Epithelial cell of prostate (primary cell): ENCODE results near the gene SPRN.
"Not testable (repeated sequence)": the region's sequence is repeated elsewhere in the genome, so short reads cannot be mapped to it uniquely, and the experiment has no call there.

ENCODE experiments used
- DNase-seq: peaks from one replicate; pipeline ENCODE4 v3.0.0-alpha.2; 2011; ENCODE audit warnings: low read depth, low spot score
- H3K27ac ChIP-seq: fragments of 450-650 bp; 2 replicates; pipeline ENCODE4 v1.5.1; 2017; ENCODE audit warnings: mild to moderate bottlenecking

SPRN gene, protein sequence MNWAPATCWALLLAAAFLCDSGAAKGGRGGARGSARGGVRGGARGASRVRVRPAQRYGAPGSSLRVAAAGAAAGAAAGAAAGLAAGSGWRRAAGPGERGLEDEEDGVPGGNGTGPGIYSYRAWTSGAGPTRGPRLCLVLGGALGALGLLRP

DNA sequence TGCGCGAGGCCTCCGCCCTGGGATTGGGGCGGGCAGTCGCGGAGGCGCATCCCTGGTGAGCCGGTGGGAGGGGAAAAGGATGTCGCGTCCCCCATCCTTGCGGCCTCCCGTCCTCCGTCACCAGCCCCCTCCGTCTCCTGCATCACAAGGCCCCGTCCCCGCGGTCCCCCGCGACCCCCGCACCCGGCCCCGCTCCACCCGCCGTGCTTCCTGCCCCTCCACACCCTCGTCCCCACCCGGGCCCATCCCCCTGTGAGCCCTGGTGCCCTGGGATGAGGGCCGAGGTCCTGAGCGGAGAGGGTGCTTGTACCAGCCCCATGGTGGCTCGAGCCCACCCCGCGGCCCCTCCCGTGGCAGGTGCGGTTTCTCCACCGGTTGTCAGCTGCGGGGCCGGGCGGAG, at the start of gene SPRN:
Gene SPRN (minus strand): TSS at position 25 of the 400 bp plus-strand sequence. CDS start 944 bp downstream, outside the sequence.
- not testable (repeated sequence) for DNase-seq, H3K27ac ChIP-seq

DNA sequence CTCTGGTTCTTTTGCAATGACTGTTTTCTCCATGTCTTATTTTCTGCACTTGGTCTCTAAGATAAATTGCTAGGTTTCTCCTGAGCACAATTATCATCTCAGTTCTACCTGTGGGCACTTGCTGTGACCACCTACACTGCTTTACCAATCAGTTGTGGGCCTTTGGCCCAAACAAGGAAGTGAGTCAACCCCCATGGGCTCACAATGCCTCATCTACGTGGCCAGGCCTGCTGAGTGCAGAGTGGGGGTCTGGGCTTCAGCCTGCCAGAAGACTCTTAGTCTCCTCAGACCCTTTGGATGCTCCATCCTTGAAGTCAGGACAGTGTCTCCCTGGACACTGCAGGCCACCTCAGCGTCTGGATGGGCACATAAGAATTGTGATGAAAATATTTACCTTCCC, 49.6 kb upstream of the SPRN start:
- no peak for DNase-seq
- H3K27ac ChIP-seq = no peak overlapping the region

DNA sequence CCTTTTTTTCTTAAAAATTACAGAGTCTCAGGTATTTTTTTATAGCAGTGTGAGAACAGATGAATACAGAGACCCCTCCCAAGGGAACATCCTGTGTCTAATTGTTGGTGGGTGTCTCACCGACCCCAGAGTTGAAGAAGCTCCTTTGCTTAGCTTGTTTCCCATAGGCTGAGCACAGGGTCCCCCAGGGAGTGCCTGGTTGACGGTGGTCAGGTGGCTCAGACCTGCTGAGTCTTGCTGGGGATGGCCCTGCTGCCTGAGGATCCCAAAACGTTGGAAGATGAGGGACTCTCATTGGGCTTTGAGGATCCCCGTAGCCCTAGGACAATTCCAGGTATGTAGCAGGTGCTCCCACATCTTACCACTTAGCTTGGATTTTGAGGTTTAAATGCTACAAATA, 48.8 kb upstream of the SPRN start:
- DNase-seq = no peak
- H3K27ac ChIP-seq = no peak overlapping the region

DNA sequence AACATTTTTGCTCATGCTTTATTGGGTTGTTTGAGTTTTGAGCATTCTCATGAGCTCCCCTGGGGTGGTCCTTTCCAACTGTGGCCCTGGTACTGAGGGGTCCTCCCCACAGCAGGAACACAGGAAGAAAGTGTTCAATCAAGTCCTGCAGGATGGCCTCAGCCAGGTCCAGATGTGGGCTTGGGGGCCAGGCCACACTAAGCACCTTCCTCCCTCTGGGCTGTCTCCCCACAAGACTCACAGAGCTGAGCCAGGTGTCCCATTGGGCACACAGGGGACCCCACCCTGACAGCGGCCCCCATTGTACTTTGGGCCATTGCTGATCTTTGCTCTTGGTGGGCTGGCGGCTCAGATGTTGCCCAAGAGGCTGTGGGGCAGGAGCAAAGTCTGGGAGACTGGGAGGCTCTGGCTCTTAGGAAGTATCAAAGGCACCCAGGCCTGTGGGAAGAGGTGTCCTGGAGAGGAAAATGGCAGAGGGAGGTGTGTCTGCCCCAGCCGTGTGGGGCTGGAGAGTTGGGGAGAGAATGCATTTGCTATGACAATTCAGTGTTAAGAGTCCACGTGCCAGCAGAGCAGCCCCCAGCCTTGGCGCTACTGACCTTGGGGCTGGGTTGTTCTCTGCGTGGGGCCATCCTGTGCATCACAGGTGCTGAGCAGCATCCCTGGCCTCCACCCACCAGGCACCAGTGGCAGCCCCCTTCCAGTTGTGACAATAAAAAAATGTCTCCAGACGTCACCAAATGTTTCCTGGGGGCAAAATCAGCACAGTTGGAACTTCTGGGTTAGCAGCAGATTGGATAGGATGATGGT, 47.1 kb upstream of the SPRN start:
- no peak for DNase-seq
- no peak overlapping the region for H3K27ac ChIP-seq

DNA sequence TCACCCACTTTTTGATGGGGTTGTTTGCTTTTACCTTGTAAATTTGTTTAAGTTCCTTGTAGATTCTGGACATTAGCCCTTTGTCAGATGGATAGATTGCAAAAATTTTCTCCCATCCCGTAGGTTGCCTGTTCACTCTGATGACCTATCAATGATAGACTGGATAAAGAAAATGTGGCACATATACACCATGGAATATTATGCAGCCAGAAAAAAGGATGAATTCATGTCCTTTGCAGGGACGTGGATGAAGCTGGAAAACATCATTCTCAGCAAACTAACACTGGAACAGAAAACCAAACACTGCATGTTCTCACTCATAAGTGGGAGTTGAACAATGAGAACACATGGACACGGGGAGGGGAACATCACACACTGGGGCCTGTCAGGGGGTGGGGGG, 44.8 kb upstream of the SPRN start:
- DNase-seq, H3K27ac ChIP-seq: not testable (repeated sequence)

DNA sequence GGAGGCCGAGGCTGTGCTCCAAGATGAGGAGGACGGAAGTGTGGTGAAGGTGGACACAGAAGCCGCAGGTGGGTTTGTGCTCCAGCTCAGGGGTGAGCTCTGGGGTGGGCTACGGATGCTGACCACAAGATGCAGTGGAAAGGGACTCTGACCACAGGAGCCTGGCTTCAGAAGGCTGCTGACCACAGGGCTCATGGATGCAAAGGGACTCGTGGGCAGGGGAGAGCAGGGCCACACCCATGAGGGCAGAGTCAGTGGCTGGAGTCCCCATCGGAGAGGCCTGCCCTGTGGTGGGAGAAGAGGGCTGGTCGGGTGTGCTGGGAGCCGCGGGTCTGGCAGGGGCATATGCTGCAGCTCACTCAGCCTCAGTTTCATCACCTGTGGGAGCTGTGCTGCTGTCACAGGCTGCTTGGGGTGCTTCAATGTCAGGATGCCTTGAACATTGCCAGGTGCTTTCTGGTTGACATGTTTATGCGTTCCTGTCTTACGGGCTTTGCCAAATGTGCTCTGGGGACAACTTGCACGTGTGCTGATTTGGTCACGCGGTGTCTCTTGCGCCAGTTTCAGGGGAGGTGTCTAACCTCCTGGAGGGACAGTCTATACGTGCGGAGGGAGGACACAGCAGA, 43.0 kb upstream of the SPRN start:
- DNase-seq = no peak

DNA sequence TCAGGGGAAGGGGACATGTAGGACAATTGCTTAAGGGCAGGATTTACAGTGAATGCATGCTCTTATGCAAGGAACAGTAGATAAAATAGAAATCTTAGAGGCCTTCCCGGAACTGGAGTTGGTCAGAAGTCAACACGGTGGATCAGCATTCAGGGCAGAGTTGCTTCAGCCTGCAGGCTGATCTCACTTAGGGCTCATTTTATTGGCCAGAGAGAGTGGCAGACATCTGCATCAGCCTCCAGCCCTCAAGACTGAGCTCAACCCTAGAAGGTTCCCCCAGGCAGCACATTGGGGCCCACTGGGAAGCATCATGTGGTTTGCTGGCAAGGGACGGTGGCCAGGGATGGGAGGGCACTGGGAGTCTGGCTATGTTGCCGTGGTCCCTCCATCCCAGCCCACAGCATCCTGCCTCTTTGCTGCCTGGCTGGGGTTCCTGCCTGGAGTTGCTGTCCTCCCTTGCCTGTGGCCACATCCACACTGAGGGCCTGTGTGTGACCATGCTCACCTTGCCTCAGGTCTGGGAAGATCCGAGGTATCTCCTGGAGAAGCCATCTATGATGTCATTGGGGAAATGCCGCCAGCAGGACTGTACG, 42.4 kb upstream of the SPRN start:
- no peak overlapping the region for H3K27ac ChIP-seq
- DNase-seq = no peak

More for the DNA sequence above, 43.0 kb upstream of the SPRN start:
- no peak overlapping the region for H3K27ac ChIP-seq

DNA sequence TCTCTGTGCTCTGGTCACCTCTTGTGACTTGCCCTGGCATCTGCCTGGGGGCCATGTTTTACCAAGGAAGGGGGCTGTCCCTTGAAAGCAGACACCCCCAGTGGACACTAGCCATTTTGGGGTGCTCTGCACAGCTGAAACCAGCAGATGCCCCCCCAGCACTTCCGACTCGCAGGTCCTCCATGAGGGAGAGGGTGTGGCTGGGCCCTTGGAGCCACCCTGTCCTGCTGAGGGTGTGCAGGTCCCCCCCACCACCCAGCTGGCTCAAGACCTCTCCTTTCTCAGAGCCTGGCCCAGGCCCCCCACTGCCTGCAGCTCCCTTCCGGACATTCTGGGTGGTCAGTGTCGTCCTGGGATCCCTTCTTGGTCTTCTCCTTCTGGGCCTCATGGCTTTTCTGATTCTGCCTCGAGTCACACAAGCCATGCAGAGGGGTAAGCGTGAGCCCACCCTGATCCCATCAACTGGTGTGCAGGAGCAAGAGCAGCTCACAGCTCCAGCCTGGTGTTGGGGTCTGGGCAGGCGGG, 41.6 kb upstream of the SPRN start:
- H3K27ac ChIP-seq = no peak overlapping the region
- DNase-seq = no peak

DNA sequence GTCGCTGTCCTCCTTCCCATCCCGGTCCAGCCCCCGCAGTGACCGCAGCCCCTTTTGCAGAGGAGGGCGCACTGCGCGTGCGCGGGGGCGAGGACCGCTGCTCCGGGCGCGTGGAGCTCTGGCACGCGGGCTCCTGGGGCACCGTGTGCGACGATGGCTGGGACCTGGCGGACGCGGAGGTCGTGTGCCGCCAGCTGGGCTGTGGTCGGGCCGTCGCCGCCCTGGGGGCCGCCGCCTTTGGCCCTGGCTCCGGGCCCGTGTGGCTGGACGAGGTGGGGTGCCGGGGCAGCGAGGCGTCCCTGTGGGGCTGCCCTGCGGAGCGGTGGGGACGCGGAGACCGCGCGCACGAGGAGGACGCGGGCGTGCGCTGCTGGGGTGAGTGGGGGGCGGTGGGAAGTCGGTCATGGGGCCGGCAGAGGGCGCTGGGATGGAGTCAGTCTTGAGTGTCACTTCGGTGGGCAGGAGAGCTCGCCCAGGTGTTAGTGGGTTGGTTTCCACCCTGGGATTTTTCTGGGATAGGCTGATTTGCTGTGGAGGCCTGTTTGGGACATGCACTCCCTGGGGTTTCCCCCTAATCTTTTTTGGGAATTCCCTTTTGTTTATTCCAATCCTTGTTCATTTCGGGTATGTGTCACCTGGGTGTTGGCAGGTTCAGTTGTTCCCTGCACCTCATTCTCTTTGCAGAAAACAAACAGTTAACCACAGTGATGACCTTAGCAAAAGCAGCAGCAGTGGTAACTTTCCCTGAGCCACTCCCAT, 40.9 kb upstream of the SPRN start:
- no peak for DNase-seq
- no peak overlapping the region for H3K27ac ChIP-seq

DNA sequence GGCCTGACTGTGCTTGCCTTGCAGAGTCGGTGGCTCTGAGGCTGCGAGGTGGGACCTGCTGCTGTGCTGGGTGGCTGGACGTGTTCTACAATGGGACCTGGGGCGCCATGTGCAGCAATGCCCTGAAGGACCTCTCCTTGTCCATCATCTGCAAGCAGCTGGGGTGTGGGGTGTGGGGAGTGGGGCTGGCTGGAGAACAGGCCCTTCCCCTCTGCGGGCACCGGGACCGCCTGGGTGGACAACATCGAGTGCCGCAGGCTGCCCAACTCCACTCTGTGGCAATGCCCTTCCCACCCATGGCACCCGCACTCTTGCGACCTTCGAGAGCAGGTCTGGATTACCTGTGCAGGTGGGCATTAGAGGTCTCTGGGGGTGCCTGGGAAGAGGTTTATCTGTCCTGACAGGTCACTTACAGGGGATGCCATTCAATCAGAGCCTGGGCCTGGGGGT, 40.2 kb upstream of the SPRN start:
- DNase-seq = no peak
- H3K27ac ChIP-seq = no peak overlapping the region

DNA sequence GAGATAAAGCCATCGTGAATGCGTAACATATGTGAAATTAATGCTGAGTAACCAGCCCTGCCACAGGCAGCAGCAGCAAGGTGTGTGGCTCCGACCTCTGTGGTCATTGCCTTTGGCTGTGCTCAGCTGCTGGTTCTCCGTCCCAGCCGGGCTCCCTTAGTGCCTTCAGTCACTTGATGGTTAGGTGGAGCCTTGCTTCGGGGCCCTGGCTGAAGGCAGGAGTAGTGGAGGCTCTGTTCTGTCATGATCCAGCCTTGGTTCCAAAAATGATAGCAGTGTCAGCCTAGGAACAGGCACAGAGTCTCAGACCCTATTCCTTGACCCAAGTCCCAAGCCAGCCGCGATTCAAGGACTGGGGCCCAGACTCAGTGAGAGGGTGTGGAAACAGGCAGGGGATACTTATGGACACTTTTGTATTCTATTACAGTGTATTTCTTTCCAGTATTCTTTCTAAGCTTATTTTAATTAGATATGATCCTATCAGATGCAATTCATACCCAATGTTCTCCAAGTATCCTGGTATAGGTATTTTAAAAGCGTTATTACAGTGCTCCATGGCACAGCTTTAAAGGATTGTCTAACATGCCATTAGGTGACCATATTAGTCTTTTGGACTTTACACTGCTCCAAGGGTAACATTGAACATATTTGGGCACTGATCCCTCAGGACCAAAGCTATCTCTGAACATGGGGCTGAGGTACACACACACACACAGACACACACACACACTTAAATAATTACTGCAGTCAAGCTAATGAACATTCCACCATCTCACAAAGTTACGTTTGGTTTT, 38.3 kb upstream of the SPRN start:
- no peak for DNase-seq
- no peak overlapping the region for H3K27ac ChIP-seq

DNA sequence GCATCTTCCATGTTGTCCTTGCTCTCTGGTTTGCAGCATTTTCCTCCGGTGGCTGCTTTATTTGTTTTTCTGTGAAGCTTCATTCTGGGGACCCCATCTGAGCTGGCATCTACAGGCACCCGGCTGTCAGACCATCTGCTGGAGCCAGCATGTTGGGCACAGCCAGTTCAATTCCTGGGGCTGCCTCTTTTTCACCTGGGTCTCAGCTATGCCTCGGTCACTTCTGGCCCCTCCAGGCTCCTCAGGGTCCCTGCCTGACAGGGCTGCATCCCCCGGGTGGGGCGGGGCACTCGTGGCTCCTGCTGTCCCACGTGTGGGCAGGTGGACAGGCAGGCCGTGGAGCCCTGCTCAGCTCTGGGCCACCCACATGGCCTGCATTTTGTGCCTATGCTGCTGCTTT, 37.4 kb upstream of the SPRN start:
- no peak overlapping the region for H3K27ac ChIP-seq
- DNase-seq = no peak

DNA sequence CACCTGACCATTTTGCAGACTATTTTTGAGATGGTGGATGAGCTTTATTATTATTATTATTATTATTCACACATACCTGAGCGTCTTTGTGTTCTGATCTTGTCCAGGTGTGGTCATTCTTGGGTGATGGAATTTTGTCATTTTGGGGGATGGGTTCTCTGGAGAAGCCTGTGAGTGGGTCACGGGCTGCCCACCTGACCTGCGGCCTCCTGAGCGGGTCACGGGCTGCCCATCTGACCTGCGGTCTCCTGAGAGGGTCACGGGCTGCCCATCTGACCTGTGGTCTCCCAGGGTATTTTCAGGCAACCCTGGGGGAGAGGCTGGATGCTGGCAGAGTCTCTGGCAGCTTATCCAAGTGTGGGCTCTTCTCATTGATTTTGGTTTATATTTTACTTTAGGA, 36.6 kb upstream of the SPRN start:
- no peak for DNase-seq
- no peak overlapping the region for H3K27ac ChIP-seq

DNA sequence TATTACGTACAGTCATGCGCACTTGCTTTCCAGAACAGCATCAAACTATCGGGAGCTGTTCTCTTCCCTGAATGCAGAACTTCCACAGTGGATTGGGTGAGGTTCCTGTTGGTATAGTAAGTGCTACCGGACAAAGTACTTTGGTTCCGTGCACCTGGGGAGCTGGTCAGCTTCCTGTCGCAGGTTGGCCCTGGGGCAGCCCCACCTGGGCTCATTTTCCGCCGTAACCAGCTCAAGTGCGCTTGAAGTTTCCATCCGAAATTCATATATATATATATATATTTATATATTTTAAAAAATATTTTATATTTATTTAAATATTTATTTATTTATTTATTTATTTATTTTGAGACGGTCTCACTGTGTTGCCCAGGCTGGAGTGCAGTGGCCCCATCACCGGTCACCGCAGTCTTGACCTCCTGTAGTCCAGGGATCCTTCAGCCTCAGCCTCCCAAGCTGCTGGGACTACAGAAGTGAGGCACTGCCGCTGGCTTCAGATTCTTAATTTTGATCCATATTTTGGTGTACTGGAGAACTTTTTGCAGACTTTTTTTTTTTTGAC, 35.9 kb upstream of the SPRN start:
- H3K27ac ChIP-seq = no peak overlapping the region
- no peak for DNase-seq

DNA sequence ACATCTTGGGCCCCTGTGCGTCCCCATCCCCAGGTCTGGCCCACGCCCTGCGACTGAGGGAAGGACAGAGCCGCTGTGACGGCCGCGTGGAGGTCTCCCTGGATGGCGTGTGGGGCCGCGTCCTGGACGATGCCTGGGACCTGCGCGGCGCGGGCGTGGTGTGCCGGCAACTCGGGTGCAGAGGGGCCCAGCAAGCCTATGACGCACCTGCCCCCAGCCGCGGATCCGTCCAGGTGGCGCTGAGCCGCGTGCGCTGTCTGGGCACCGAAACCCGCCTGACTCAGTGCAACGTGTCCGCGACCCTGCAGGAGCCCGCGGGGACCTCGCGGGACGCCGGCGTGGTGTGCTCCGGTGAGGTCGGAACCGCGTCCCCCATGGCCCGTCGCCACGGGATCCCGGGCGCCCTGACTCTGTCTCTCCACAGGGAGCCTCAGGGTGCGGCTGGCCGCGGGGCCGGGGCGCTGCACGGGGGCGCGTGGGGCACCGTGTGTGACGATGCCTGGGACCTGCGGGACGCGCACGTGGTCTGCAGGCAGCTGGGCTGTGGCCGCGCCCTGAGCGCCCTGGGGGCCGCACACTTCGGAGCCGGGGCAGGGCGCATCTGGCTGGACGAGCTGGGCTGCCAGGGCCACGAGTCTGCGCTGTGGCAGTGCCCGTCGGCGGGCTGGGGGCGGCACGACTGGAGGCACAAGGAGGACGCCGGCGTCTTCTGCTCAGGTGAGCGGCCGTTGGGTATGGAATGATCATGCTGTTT, 35.2 kb upstream of the SPRN start:
- H3K27ac ChIP-seq = no peak overlapping the region
- DNase-seq = no peak

DNA sequence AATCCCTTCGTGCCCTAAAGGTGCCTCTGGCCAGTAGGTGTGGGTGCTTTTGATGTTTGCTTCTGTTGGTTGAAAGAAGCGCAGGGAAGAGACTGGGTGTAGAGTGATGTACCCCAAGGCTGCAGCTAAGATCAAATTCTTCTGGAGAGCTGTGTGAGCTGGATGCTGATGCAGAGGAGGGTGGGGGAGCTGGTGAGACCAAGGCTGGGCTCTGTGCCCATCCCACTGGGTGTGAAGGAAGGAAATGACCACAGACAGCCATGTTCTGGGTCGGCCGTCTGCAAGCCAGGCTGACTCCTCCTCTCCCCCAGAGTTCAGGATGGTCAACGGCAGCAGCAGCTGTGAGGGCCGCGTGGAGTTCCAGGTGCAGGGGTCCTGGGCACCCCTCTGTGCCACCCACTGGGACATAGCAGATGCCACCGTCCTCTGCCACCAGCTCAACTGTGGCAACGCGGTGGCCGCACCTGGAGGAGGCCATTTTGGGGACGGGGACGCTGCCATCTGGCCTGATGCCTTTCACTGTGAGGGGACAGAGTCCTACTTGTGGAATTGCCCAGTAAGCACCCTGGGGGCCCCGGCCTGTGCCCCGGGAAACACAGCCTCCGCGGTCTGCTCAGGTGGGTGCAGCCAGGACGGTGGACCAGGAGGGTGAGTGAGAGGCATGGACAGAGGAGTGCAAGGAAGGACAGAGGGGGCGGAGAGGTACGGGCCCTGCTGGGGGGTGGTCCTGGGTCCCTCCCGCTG, 34.5 kb upstream of the SPRN start:
- no peak for DNase-seq

DNA sequence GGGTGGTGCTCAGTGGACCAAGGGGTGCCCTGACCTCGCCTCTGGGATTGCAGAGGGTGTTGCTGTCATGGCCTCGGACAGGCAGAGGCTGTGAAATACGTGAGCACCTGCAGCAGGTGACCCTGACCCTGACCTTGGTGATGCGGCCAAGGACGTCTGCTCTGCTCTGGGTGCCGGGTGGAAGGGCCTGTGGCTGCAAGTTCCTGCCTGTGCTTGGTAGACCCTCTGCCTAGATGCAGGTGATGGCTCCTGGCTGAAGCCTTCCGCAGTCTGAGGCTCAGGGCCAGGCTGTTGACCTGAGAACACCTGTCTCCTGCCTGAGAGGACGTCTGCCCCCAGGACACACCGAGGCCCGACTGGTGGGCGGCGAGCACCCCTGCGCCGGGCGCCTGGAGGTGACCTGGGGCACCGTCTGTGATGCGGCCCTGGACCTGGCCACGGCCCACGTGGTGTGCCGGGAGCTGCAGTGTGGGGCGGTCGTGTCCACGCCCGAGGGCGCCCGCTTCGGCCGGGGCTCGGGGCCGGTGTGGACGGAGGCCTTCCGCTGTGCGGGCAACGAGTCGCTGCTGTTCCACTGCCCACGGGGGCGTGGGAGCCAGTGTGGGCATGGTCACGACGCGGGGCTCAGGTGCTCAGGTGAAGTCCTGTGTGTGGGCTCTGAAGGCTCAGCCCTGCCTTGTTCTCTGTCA, 33.7 kb upstream of the SPRN start:
- no peak overlapping the region for H3K27ac ChIP-seq
- no peak for DNase-seq

More for the DNA sequence above, 34.5 kb upstream of the SPRN start:
- no peak overlapping the region for H3K27ac ChIP-seq
